Measurements from ENCODE around the gene VPS9D1.

Gene VPS9D1

DNA sequence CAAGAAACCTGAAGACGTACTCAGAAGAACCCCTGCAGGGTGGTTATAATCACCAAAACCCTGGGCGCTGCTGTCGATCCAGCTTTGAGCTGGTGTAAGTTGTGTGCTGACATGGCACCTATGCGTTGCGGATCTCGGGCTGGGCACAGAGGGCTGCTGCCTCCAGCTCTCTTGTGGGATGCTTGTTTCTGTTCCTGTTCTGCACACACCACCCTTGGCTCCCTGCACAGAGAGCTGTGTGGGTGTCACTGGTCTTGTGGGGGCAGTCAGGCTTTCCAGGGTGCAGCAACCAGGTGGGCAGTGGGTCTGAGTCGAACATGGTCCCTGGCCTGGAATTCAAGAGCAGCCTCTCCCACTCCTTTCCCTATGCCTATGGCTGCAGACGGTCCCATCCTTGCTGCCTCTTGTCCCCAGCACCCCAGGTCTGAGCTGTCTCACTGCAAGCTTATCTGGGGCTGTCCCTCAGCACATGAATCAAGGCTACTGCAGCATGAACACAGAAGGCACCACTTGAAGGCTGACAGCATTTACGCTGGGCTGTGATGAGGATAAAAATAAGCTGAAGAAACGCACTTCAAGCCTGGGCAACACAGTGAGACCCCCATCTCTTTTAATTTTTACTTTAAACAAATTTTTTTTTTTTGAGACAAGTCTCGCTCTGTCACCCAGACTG lies 20.8 kb upstream of the VPS9D1 start:
- DNase-seq (ENCODE audit: low read depth): no peak

DNA sequence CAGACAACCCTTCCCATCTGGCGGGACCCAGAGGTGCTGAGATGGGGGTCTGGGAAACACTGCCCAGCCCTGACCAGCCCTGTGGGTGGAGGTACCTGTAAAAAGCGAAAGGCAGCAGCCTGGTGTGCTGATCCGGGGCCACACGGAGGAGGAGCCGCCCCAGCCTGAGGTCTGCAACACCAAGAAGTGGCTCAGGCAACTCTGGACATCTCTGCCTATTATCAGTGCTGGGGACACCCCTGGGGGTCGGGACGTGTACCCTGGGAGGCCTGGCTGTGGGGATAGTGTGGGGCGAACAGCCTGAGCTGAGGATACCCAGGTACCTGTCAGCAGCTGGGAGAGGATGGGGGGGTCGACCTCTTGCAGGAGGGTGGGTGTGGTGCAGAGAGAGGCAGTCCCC lies 18.7 kb upstream of the VPS9D1 start:
- H3K4me3 ChIP-seq (ENCODE audit: control insufficient read depth, low read depth, low read length): no peak overlapping the region
- no peak for DNase-seq (ENCODE audit: low read depth)
- TF ChIP-seq CTCF (IDR thresholded peaks at IDR 0.05; ENCODE audit: control insufficient read depth, insufficient read depth, low read depth, low read length, missing control alignments): no peak

More for the DNA sequence above, 20.8 kb upstream of the VPS9D1 start:
- H3K4me3 ChIP-seq (ENCODE audit: control insufficient read depth, low read depth, low read length): no peak overlapping the region
- no peak for TF ChIP-seq CTCF (IDR thresholded peaks at IDR 0.05; ENCODE audit: control insufficient read depth, insufficient read depth, low read depth, low read length, missing control alignments)

- no peak for DNase-seq (ENCODE audit: low read depth)
- H3K4me3 ChIP-seq (ENCODE audit: control insufficient read depth, low read depth, low read length): no peak overlapping the region
- TF ChIP-seq CTCF (IDR thresholded peaks at IDR 0.05; ENCODE audit: control insufficient read depth, insufficient read depth, low read depth, low read length, missing control alignments): no peak
These were observed 18.0 kb upstream of the VPS9D1 start for GRCh38 chr16:89738538-89739317.

- H3K4me3 ChIP-seq (ENCODE audit: control insufficient read depth, low read depth, low read length): no peak overlapping the region
- DNase-seq (ENCODE audit: low read depth): no peak
- no peak for TF ChIP-seq CTCF (IDR thresholded peaks at IDR 0.05; ENCODE audit: control insufficient read depth, insufficient read depth, low read depth, low read length, missing control alignments)
These were observed 17.3 kb upstream of the VPS9D1 start for GRCh38 chr16:89738072-89738377.

GRCh38 chr16:89737341-89738071 lies 16.8 kb upstream of the VPS9D1 start:
- no peak for DNase-seq (ENCODE audit: low read depth)

More at GRCh38 chr16:89737341-89738071, 16.8 kb upstream of the VPS9D1 start:
- no peak overlapping the region for H3K4me3 ChIP-seq (ENCODE audit: control insufficient read depth, low read depth, low read length)
- TF ChIP-seq CTCF (IDR thresholded peaks at IDR 0.05; ENCODE audit: control insufficient read depth, insufficient read depth, low read depth, low read length, missing control alignments): no peak

Measured in AG09309 (cell line).